HFFc6 (cell line): ENCODE results near the gene MBOAT2. TPM values are rescaled to one million over a fixed set of nuclear protein-coding genes. Genes with fewer than 3 reads are reported as not detected.
"Not testable (repeated sequence)": the region's sequence is repeated elsewhere in the genome, so short reads cannot be mapped to it uniquely, and the experiment has no call there.

Experiments
- DNase-seq: peaks from one replicate; pipeline ENCODE4 v3.0.0-alpha.2; 2018
- H3K27ac Mint-ChIP-seq: 2 replicates; pipeline ENCODE4 v1.8.0; 2020; ENCODE audit warnings: mild to moderate bottlenecking, mixed read lengths
- H3K27me3 Mint-ChIP-seq: 2 replicates; pipeline ENCODE4 v1.8.0; 2021; ENCODE audit warnings: mild to moderate bottlenecking, moderate library complexity, mixed read lengths; ENCODE audit not compliant: insufficient read depth
- H3K36me3 Mint-ChIP-seq: 2 replicates; pipeline ENCODE4 v1.8.0; 2021; ENCODE audit warnings: low read depth, mixed read lengths
- H3K4me1 Mint-ChIP-seq: 2 replicates; pipeline ENCODE4 v1.8.0; 2020; ENCODE audit warnings: low read depth, mixed read lengths
- H3K4me3 Mint-ChIP-seq: 2 replicates; pipeline ENCODE4 v1.8.0; 2020; ENCODE audit warnings: mild to moderate bottlenecking, moderate library complexity, mixed read lengths
- H3K9me3 Mint-ChIP-seq: 2 replicates; pipeline ENCODE4 v1.8.0; 2020; ENCODE audit warnings: mild to moderate bottlenecking, mixed read lengths
- CTCF ChIP-seq: fragments of 200-600 bp; sonication (generic); IDR thresholded peaks from 2 replicates; pipeline ENCODE4 v1.5.0; 2021; ENCODE audit warnings: antibody characterized with exemption, mild to moderate bottlenecking
- total RNA-seq, 6 experiments: library from RNA; stranded (reverse); fragmentation: NEBNext Ultra II Directional; extraction: Animal tissue kit (Norgen Biotek cat#: 25700); gene quantifications; 2 replicates in 1 of 6; 3 replicates in 5 of 6; pipeline ENCODE4 v1.2.3, GENCODE V29; 2021

MBOAT2 gene
- total RNA-seq, 6 experiments from 2014 or later: 49.8 to 66.2 (median 55.7) TPM

GRCh38 chr2:8907764-8908288, 95.7 kb downstream of the MBOAT2 start:
- no peak overlapping the region for H3K27ac Mint-ChIP-seq
- H3K36me3 Mint-ChIP-seq: peaks cover 83% of the 10 kb centered on the region
- no peak for TF ChIP-seq CTCF
- H3K4me3 Mint-ChIP-seq: no peak overlapping the region
- DNase-seq: no peak
- peaks cover 38% of the 10 kb centered on the region for H3K9me3 Mint-ChIP-seq
- H3K4me1 Mint-ChIP-seq: peaks cover 13% of the 10 kb centered on the region
- H3K27me3 Mint-ChIP-seq: no peaks in the 10 kb centered on the region; the same call in none of the 2 replicates

GRCh38 chr2:8903924-8904323, 99.6 kb downstream of the MBOAT2 start:
- H3K27ac Mint-ChIP-seq, H3K27me3 Mint-ChIP-seq, DNase-seq, H3K4me3 Mint-ChIP-seq: not testable (repeated sequence)
- H3K9me3 Mint-ChIP-seq: peaks cover 13% of the 10 kb centered on the region; the same call in 1 of the 2 replicates
- peaks cover 78% of the 10 kb centered on the region for H3K36me3 Mint-ChIP-seq
- H3K4me1 Mint-ChIP-seq: peaks cover 13% of the 10 kb centered on the region

GRCh38 chr2:8902757-8903156, 100.7 kb downstream of the MBOAT2 start:
- peaks cover 13% of the 10 kb centered on the region; the same call in 1 of the 2 replicates for H3K9me3 Mint-ChIP-seq
- DNase-seq, H3K4me3 Mint-ChIP-seq, H3K27me3 Mint-ChIP-seq, H3K27ac Mint-ChIP-seq: not testable (repeated sequence)
- H3K4me1 Mint-ChIP-seq: peaks cover 13% of the 10 kb centered on the region
- peaks cover 66% of the 10 kb centered on the region for H3K36me3 Mint-ChIP-seq

- DNase-seq, H3K27ac Mint-ChIP-seq, H3K4me1 Mint-ChIP-seq, H3K27me3 Mint-ChIP-seq, H3K4me3 Mint-ChIP-seq: not testable (repeated sequence)
- peaks cover 54% of the 10 kb centered on the region for H3K36me3 Mint-ChIP-seq
- H3K9me3 Mint-ChIP-seq: peaks cover 14% of the 10 kb centered on the region
These were observed 106.3 kb downstream of the MBOAT2 start for GRCh38 chr2:8897206-8897605.

GRCh38 chr2:8896671-8897070, 106.8 kb downstream of the MBOAT2 start:
- DNase-seq, H3K27me3 Mint-ChIP-seq, H3K4me1 Mint-ChIP-seq, H3K27ac Mint-ChIP-seq, H3K4me3 Mint-ChIP-seq: not testable (repeated sequence)
- Mint-ChIP-seq H3K9me3 (peaks cover 14% of the 10 kb centered on the region), H3K36me3 (peaks cover 50% of the 10 kb centered on the region)

GRCh38 chr2:8895087-8895912, 108.2 kb downstream of the MBOAT2 start:
- not testable (repeated sequence) for DNase-seq, H3K27me3 Mint-ChIP-seq, H3K27ac Mint-ChIP-seq, H3K4me3 Mint-ChIP-seq
- H3K9me3 Mint-ChIP-seq: peaks cover 14% of the 10 kb centered on the region
- peaks cover 37% of the 10 kb centered on the region for H3K36me3 Mint-ChIP-seq
- H3K4me1 Mint-ChIP-seq: peaks cover 19% of the 10 kb centered on the region

GRCh38 chr2:8893978-8894820, 109.3 kb downstream of the MBOAT2 start:
- peaks cover 14% of the 10 kb centered on the region for H3K9me3 Mint-ChIP-seq
- peaks cover 24% of the 10 kb centered on the region for H3K4me1 Mint-ChIP-seq
- H3K4me3 Mint-ChIP-seq: no peak overlapping the region
- DNase-seq: no peak
- H3K27me3 Mint-ChIP-seq: no peaks in the 10 kb centered on the region
- H3K27ac Mint-ChIP-seq: no peak overlapping the region
- TF ChIP-seq CTCF: no peak
- H3K36me3 Mint-ChIP-seq: peaks cover 37% of the 10 kb centered on the region
